22Rv1 (cell line): ENCODE data around the gene IFNLR1.

Source experiments
- H3K27ac ChIP-seq: fragments of 450-650 bp; 2 replicates; pipeline ENCODE4 v1.5.1; 2017
- ZFX ChIP-seq: fragments of 450-650 bp; IDR thresholded peaks from 2 replicates; pipeline ENCODE4 v1.6.1; 2017; ENCODE audit warnings: antibody characterized with exemption, borderline replicate concordance
- TF ChIP-seq, protein P1 (sequence below): fragments of 450-650 bp; IDR thresholded peaks from 2 replicates; pipeline ENCODE4 v1.5.1; 2017; ENCODE audit warnings: mild to moderate bottlenecking

IFNLR1 gene

DNA sequence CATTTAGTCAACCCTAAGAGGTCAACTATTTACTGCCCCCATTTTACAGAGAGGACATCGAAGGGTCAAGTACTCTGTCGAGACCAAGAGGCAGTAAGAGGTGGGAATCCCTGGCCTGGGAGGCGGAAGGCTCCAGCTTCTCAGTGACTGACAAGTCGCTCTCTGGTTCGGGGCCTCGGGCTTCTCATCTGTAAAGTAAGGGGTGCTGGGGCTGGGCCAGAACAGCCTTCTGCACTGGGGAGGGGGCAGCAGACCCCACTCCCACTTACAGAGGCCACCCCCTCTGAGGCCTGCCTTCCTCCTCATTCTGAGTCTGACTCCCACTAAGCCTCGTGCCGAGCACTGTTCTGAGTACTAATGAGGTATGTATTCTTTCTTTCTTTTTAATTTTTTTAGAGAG, 17.0 kb upstream of the IFNLR1 start:
- no peak overlapping the region for H3K27ac ChIP-seq
- TF ChIP-seq, protein P1, sequence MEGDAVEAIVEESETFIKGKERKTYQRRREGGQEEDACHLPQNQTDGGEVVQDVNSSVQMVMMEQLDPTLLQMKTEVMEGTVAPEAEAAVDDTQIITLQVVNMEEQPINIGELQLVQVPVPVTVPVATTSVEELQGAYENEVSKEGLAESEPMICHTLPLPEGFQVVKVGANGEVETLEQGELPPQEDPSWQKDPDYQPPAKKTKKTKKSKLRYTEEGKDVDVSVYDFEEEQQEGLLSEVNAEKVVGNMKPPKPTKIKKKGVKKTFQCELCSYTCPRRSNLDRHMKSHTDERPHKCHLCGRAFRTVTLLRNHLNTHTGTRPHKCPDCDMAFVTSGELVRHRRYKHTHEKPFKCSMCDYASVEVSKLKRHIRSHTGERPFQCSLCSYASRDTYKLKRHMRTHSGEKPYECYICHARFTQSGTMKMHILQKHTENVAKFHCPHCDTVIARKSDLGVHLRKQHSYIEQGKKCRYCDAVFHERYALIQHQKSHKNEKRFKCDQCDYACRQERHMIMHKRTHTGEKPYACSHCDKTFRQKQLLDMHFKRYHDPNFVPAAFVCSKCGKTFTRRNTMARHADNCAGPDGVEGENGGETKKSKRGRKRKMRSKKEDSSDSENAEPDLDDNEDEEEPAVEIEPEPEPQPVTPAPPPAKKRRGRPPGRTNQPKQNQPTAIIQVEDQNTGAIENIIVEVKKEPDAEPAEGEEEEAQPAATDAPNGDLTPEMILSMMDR = no peak
- no peak for TF ChIP-seq ZFX

DNA sequence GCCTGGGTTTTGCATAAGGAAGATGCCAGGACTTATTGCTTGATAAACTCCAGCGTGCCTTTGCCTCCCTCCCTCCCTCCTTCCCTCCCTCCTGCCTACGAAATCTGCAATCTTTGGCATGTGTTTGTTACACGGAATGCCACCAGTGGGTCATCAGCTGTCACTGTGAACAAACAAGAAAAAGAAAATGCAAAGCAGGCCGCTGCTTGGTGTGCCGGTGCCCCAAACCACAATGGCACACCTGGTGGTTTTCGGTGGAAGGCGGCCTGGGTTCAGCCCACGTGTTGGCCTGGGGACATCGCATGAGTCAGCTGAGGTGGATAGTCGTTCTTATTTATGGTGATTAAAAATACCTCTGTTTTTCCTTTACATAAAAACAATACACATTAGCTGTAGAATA, 16.3 kb upstream of the IFNLR1 start:
- H3K27ac ChIP-seq = no peak overlapping the region
- TF ChIP-seq ZFX = no peak

DNA sequence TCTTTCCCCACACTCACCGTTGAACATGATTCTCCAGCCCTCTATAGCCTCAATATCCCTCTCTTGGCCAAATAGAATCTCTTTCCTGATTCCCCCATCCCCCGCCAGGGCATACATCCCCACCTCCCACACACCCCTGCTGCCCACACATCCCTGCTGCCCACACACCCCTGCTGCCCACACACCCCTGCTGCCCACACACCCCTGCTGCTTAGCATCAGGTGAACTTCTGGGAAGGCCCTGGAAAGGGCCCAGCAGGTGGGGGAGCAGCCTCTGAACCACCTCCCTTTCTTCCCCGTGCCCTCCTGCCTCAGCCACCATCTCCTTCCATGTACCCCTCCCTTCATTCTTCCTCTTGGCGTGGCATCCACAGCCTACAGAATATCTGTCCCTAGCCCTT, 15.9 kb upstream of the IFNLR1 start:
- TF ChIP-seq, protein P1 = no peak
- no peak for TF ChIP-seq ZFX
- H3K27ac ChIP-seq = no peak overlapping the region

DNA sequence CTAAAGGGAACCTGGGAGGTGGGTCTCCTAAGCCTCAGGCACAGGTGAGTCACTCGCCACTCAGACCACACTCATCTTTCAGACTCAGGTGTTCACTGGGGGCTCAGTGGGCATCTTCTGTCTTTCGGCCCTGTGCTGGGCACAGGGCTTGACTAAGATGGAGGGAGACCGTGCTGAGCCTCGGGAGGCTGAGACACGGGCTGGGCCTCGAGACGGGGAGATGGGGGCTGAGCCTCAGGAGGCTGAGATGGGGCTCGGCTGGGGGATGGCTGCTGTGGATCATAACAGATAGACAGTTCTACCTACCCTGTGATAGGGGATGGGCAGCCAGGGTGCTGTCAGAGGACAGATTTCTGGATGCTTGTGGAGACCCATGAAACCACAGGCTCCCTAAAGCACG, 15.5 kb upstream of the IFNLR1 start:
- TF ChIP-seq ZFX = no peak
- TF ChIP-seq, protein P1 = no peak
- peak overlapping the region; percentile 51 for H3K27ac ChIP-seq

DNA sequence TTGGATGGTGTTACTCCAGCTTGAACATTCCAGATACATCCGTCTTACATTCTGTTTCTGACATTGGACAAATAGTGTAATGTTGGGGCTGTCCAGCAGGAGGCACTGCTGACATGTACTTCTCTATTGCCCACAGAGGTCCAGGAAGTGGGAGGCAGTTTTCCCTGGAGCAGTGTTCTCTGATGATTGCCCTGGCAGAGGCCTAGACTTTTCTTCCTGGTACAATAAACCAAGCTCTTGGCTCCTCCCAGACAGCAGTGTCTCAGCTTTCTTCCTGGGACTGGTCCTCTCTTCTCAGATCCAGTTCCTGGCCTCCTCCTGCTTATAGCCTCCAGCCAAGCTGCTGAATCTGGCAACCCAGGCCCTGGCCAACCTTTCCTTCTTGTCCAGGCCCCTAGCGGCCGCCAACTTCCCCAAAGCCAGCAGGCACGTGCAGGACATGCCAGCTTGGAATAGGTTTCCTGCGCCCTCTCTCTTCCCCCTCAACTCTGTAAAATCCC, 14.9 kb upstream of the IFNLR1 start:
- H3K27ac ChIP-seq = peak overlapping the region; percentile 51

DNA sequence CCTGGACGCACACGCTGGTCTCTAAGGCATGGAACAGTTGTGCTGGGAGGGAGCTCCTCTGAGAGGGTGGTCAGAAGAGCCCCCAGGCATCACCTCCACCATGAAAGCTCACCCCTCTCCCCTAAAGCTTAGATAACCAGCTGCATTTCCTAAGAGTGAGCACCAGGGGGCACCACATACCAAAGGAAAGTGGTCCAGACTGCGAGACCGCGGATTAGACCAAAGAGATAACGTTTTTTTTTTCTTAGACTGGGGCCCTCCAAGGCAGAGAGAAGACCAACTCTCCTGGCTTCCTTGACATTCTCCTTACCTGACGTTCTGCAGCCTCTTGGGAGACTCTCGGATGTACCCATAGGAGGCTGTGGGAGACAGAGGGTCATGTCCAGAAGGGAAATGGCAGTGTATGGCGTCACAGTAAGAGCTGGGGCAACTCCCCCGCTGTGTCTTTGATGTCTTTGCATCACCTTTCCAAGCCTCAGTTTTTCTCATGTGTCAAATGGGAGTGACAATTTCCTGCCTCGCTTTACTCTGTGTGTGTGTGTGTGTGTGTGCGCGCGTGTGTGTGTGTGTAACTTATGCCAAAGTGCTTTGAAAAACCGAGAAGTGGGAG, 12.3 kb upstream of the IFNLR1 start:
- H3K27ac ChIP-seq = no peak overlapping the region

More for the DNA sequence above, 14.9 kb upstream of the IFNLR1 start:
- TF ChIP-seq ZFX = no peak
- TF ChIP-seq, protein P1 = peak; percentile 90

DNA sequence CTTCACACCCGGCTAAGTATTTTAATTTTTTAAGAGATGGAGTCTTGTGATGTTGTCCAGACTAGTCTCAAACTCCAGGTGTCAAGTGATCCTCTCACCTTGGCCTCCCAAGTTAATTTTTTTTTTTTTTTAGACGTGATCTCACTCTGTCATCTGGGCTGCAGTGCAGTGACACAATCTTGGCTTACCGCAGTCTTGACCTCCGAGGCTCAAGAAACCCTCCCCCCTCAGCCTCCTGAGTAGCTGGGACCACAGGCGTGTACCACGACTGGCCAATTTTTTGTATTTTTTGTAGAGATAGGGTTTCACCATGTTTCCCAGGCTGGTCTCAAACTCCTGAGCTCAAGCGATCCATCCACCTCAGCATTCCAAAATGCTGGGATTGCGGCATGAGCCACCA, 11.7 kb upstream of the IFNLR1 start:
- H3K27ac ChIP-seq = no peak overlapping the region
- TF ChIP-seq, protein P1 = no peak
- no peak for TF ChIP-seq ZFX

More for the DNA sequence above, 12.3 kb upstream of the IFNLR1 start:
- TF ChIP-seq, protein P1 = peak; percentile 84
- no peak for TF ChIP-seq ZFX

DNA sequence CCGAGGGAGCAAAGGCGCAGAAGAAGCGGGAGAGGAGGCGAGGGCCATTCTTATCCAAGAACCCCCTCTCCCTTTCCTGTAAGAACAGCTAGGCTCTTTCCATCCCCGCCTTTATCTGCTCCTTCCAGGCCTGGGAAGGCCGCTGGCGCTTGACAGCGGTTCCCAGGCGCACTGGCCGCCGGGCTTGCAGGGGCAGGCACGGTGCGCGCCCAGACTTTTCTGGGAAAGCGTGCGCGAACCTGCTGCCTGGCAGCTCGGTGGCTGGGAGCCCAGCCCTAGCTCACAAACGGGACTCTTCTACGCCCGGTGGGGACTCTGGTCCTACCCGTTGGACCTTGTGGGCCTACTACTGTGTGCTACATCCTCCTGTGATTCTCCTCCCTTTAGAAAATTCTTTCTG, 8.8 kb upstream of the IFNLR1 start:
- no peak overlapping the region for H3K27ac ChIP-seq
- TF ChIP-seq, protein P1 = no peak
- TF ChIP-seq ZFX = no peak
